AG04450 (cell line): ENCODE measurements around the gene SKAP1. TPM values are rescaled to one million over a fixed set of nuclear protein-coding genes. Genes with fewer than 3 reads are reported as not detected.

ENCODE experiments used
- CTCF ChIA-PET: fragments of 300-600, 350-600 bp; formaldehyde crosslinking; extraction: SDS; loops from one replicate; lab custom pipeline; 2022; ENCODE audit warnings: antibody characterized with exemption, inconsistent platforms; lab: Charles Lee
- POLR2A ChIA-PET: fragments of 350-600 bp; formaldehyde crosslinking; extraction: SDS; loops from one replicate; lab custom pipeline; 2021; ENCODE audit warnings: antibody characterized with exemption, inconsistent platforms; lab: Yijun Ruan, JAX
- DNase-seq: peaks from one replicate; pipeline ENCODE4 v3.0.0-alpha.2; 2011; ENCODE audit warnings: low read depth, low spot score
- H3K27ac ChIP-seq: one replicate; pipeline ENCODE4 v1.5.1; 2012; ENCODE audit warnings: low read depth, low read length, control low read depth
- H3K27me3 ChIP-seq: one replicate; pipeline ENCODE4 v1.6.0; 2012; ENCODE audit warnings: low read length; ENCODE audit not compliant: control insufficient read depth, insufficient read depth
- H3K4me3 ChIP-seq: 2 replicates; pipeline ENCODE4 v1.5.1; 2011; ENCODE audit warnings: mild to moderate bottlenecking, low read depth, low read length, control low read depth
- H3K9me3 ChIP-seq: 2 replicates; pipeline ENCODE4 v1.5.1; 2012; ENCODE audit warnings: low read length; ENCODE audit not compliant: control insufficient read depth, insufficient read depth
- CTCF ChIP-seq: IDR thresholded peaks from 2 replicates; pipeline ENCODE4 v1.5.1; 2011; ENCODE audit warnings: low read depth, low read length, control low read depth, inconsistent platforms
- polyA plus RNA-seq: library from polyadenylated mRNA; depleted of rRNA; stranded (reverse); fragments of >200 nt; gene quantifications from 2 replicates; pipeline ENCODE4 v1.2.3, GENCODE V29; 2011

SKAP1 gene
- polyA plus RNA-seq, 1 experiment = not detected

GRCh38 chr17:48241770-48242497 lies 188.1 kb downstream of the SKAP1 start:
- no peak for TF ChIP-seq CTCF
- ChIA-PET POLR2A (no interaction called here), CTCF (no interaction called here)
- H3K27ac ChIP-seq = no peak overlapping the region
- no peaks in the 10 kb centered on the region for H3K27me3 ChIP-seq
- H3K4me3 ChIP-seq = no peak overlapping the region
- no peak for DNase-seq
- no peaks in the 10 kb centered on the region for H3K9me3 ChIP-seq

- no peak for TF ChIP-seq CTCF
- no peak for DNase-seq
- no peak overlapping the region for H3K4me3 ChIP-seq
- no peaks in the 10 kb centered on the region for H3K27me3 ChIP-seq
- no peak overlapping the region for H3K27ac ChIP-seq
- ChIA-PET POLR2A (no interaction called here), CTCF (no interaction called here)
- no peaks in the 10 kb centered on the region for H3K9me3 ChIP-seq
Observed at GRCh38 chr17:48241131-48241591, 188.9 kb downstream of the SKAP1 start.

GRCh38 chr17:48240562-48241130 lies 189.4 kb downstream of the SKAP1 start:
- H3K27me3 ChIP-seq = no peaks in the 10 kb centered on the region
- H3K9me3 ChIP-seq = no peaks in the 10 kb centered on the region
- H3K27ac ChIP-seq = no peak overlapping the region
- ChIA-PET CTCF (no interaction called here), POLR2A (no interaction called here)
- TF ChIP-seq CTCF = no peak
- no peak overlapping the region for H3K4me3 ChIP-seq
- no peak for DNase-seq

- TF ChIP-seq CTCF = no peak
- ChIA-PET CTCF (interaction anchor here (1.5 kb wide), 1 partner anchor 20 kb away, joined by 5 read pairs; no protein-coding TSS in a partner anchor), POLR2A (no interaction called here)
- no peaks in the 10 kb centered on the region for H3K27me3 ChIP-seq
- H3K4me3 ChIP-seq = no peak overlapping the region
- DNase-seq = no peak
- no peak overlapping the region for H3K27ac ChIP-seq
- H3K9me3 ChIP-seq = no peaks in the 10 kb centered on the region
Observed at GRCh38 chr17:48240122-48240521, 189.9 kb downstream of the SKAP1 start.

- no peaks in the 10 kb centered on the region for H3K9me3 ChIP-seq
- no peak overlapping the region for H3K27ac ChIP-seq
- no peaks in the 10 kb centered on the region for H3K27me3 ChIP-seq
- no peak for TF ChIP-seq CTCF
- CTCF ChIA-PET = interaction anchor here (1.5 kb wide), 1 partner anchor 20 kb away, joined by 5 read pairs; no protein-coding TSS in a partner anchor
- no peak overlapping the region for H3K4me3 ChIP-seq
- POLR2A ChIA-PET = no interaction called here
- DNase-seq = no peak
Observed at GRCh38 chr17:48239603-48239995, 190.4 kb downstream of the SKAP1 start.
